ENCODE measurements around the gene ACTR1A.

The ACTR1A gene

DNA sequence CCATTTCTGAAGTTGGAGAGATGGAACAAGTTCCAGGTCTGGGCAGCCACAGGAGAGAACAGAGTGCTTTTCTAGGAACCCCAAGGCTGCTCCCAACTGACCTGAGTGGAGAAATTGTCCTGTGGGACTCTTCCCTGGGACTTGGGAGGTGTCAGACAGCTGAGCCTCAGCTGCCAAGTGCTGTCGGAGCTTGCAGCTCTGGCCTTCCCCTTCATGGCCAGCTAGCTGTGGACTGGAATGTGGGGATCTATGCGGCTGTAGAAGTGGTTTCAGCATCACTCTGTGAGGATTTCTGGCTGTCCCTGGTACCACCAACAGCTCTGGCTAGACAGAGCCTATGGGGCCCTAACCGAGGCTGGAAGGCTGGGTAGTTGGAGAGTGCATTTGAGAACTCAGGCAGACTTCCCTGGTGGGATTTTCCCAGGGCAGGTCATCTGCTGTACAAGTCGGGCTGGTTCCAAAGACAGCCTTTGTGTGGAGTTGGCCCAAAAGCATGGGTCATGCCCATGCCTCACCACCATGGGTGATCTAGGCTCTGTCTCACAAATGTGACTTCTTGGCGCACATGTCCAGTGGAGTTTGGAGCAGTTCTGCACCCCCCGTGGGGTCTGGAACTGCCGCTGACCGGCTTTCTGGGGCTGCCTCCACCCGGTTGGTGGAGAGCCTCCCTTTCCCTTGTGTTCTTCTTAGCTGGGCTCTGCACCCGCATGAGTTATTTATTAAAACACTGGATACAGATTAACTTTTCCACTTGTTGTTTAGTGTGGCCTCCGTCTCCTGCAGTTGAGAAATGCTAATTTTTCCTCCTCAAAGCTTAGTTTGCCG is 12.2 kb upstream of the ACTR1A start:
- Histone ChIP-seq H3K27ac (ENCODE audit: low read length) (no peak overlapping the region), H3K4me3 (ENCODE audit: low read length in 2 of 2) (no peak overlapping the region), H3K9ac (ENCODE audit: low read length in 2 of 2) (no peak overlapping the region), H3K36me3 (ENCODE audit: control insufficient read depth in 2 of 2, insufficient read depth in 2 of 2, low read length in 2 of 2) (peaks cover 15 to 16% of the 10 kb centered on the region in 2 donors), H3K27me3 (ENCODE audit: control insufficient read depth in 1 of 2, insufficient read depth in 2 of 2, low read length in 2 of 2) (no peaks in the 10 kb centered on the region), H3K9me3 (ENCODE audit: control insufficient read depth in 2 of 2, low read length in 2 of 2) (no peaks in the 10 kb centered on the region), H3K4me1 (ENCODE audit: control insufficient read depth, insufficient read depth, low read length) (peaks cover 5% of the 10 kb centered on the region)

DNA sequence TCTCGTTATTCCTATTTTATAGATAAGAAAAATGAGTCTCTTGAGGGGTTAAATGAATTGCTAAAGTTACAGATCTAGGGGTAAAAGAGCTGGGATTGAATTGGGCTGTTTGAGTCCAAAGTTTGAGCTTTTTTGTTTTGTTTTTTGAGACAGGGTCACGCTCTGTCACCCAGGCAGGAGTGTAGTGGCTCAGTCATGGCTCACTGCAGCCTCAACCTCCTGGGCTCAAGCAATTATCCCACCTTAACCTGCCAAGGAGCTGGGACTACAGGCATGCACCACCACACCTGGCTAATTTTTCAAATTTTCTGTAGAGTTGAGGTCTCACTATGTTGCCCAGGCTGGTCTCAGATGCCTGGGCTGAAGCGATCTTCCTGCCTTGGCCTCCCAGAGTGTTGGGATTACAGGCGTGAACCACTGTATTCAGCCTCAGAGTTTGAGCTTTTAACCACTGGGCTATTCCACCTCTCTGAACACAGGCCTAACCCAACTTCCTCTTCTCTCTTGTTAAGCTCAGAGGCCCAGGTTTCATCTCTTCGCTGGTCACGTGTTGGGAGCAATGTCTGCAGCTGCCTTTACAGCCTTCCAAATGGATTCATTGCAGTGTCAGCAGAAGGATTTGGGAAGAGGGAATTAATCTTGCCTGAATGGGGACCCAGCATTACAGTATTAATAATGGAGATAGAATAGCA is 9.2 kb upstream of the ACTR1A start:
- no peak overlapping the region for H3K9ac ChIP-seq (ENCODE audit: low read length in 2 of 2)
- no peak overlapping the region for H3K4me3 ChIP-seq (ENCODE audit: low read length in 2 of 2)
- no peak overlapping the region for H3K27ac ChIP-seq (ENCODE audit: low read length)
- H3K27me3 ChIP-seq (ENCODE audit: control insufficient read depth in 1 of 2, insufficient read depth in 2 of 2, low read length in 2 of 2): no peaks in the 10 kb centered on the region
- peaks cover 7% of the 10 kb centered on the region for H3K4me1 ChIP-seq (ENCODE audit: control insufficient read depth, insufficient read depth, low read length)
- H3K36me3 ChIP-seq (ENCODE audit: control insufficient read depth in 2 of 2, insufficient read depth in 2 of 2, low read length in 2 of 2): peaks cover 12 to 19% of the 10 kb centered on the region in 2 donors
- no peaks in the 10 kb centered on the region for H3K9me3 ChIP-seq (ENCODE audit: control insufficient read depth in 2 of 2, low read length in 2 of 2)

DNA sequence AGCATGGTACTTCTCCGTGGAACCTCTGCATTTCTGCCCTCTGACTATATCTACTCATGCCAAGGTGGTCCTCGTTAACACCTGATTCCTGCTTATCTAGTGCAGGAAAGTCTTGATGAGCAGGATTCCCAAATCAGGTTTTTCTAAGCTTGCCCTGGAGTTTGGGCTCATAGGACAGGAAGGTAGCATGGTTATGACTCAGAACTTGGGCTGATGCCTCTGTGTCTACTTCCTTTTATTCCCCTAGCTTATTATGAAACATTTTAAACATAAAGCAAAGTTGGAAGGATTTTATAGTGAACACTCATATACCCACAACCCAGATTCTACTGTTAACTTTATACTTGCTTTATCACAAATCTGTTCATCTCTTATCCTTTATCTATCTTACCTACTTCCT is 6.9 kb upstream of the ACTR1A start:
- H3K27ac ChIP-seq (ENCODE audit: low read length): no peak overlapping the region
- peaks cover 8 to 19% of the 10 kb centered on the region in 2 donors for H3K36me3 ChIP-seq (ENCODE audit: control insufficient read depth in 2 of 2, insufficient read depth in 2 of 2, low read length in 2 of 2)
- no peak overlapping the region for H3K9ac ChIP-seq (ENCODE audit: low read length in 2 of 2)
- no peaks in the 10 kb centered on the region for H3K9me3 ChIP-seq (ENCODE audit: control insufficient read depth in 2 of 2, low read length in 2 of 2)
- H3K4me3 ChIP-seq (ENCODE audit: low read length in 2 of 2): no peak overlapping the region
- H3K4me1 ChIP-seq (ENCODE audit: control insufficient read depth, insufficient read depth, low read length): peaks cover 14% of the 10 kb centered on the region
- H3K27me3 ChIP-seq (ENCODE audit: control insufficient read depth in 1 of 2, insufficient read depth in 2 of 2, low read length in 2 of 2): no peaks in the 10 kb centered on the region

DNA sequence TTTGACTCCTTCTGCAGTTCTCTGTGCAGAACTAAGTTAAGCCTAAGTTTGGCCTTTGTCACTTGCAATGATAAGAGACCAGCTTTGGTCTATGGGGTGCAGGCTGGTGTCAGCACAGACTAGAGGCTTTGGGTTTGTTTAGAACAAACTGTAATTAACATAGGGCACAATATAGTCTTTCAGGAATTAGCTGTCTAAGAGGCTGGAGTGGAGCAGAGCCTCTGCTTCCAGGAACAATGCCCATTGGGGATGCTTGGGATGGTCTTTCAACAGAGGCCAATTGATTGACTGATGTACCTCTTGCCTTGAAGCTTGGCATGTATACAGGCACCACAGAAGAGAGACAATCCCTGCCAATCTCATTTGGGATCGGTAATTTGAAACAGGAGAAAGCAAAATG is 6.0 kb upstream of the ACTR1A start:
- H3K9me3 ChIP-seq (ENCODE audit: control insufficient read depth in 2 of 2, low read length in 2 of 2): no peaks in the 10 kb centered on the region
- H3K4me1 ChIP-seq (ENCODE audit: control insufficient read depth, insufficient read depth, low read length): peaks cover 16% of the 10 kb centered on the region
- no peak overlapping the region for H3K9ac ChIP-seq (ENCODE audit: low read length in 2 of 2)
- no peak overlapping the region for H3K4me3 ChIP-seq (ENCODE audit: low read length in 2 of 2)
- H3K36me3 ChIP-seq (ENCODE audit: control insufficient read depth in 2 of 2, insufficient read depth in 2 of 2, low read length in 2 of 2): peaks cover 8 to 15% of the 10 kb centered on the region in 2 donors
- no peaks in the 10 kb centered on the region for H3K27me3 ChIP-seq (ENCODE audit: control insufficient read depth in 1 of 2, insufficient read depth in 2 of 2, low read length in 2 of 2)
- no peak overlapping the region for H3K27ac ChIP-seq (ENCODE audit: low read length)

DNA sequence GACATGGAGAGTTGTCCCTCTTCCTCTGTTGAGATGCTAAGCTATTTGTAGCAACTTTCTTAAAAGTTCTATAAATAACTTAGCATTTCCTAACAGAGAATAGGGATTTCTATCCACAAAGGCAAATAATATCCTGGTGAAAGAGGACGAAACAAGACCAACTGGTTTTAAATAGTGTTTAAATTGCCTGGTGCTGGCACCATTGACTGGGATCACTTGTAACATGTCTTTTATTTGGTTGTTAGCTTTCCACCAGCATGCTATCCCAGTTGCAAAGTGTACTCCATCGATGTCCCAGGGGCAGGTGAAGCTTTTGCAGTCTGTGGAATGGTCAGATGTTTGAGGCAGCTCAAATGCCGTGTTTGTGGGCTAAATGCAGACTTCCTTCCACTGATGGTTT is 5.0 kb upstream of the ACTR1A start:
- H3K27ac ChIP-seq (ENCODE audit: low read length): no peak overlapping the region
- H3K4me1 ChIP-seq (ENCODE audit: control insufficient read depth, insufficient read depth, low read length): peaks cover 19% of the 10 kb centered on the region
- H3K27me3 ChIP-seq (ENCODE audit: control insufficient read depth in 1 of 2, insufficient read depth in 2 of 2, low read length in 2 of 2): no peaks in the 10 kb centered on the region
- H3K4me3 ChIP-seq (ENCODE audit: low read length in 2 of 2): no peak overlapping the region
- H3K36me3 ChIP-seq (ENCODE audit: control insufficient read depth in 2 of 2, insufficient read depth in 2 of 2, low read length in 2 of 2): peaks cover 8 to 10% of the 10 kb centered on the region in 2 donors
- no peak overlapping the region for H3K9ac ChIP-seq (ENCODE audit: low read length in 2 of 2)
- no peaks in the 10 kb centered on the region for H3K9me3 ChIP-seq (ENCODE audit: control insufficient read depth in 2 of 2, low read length in 2 of 2)

DNA sequence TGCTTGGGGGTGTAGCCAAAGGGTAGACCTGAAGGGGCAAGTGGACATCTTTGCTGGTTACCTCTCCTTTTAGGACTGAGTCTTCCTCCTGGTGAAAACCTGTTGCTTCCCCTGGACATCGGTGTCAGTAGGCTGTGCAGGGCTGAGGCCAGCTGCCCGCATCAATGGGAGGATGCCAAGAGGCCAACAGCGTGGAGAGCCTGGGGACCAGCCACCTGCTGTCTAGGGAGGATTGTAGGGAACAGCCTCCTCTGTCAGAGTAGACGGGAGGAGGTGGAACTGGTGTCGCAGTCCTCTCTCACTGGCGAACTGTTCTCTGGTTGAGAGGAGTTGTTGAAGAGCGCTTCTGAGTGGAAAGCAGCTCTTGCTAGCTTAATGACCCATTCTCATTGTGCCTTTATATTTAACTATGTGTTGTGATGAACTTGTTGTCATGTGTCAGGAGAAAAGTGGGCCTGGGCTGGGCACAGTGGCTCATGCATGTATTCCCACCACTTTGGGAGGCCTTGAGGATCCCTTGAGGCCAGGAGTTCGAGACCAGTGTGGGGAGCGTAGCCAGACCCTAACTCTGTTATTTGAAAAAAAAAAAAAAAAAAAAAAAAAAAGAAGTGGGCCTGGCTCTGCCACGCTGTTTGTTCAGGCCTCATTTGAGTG is 3.1 kb upstream of the ACTR1A start:
- peaks cover 0 to 7% of the 10 kb centered on the region in 2 donors for H3K36me3 ChIP-seq (ENCODE audit: control insufficient read depth in 2 of 2, insufficient read depth in 2 of 2, low read length in 2 of 2)
- H3K27ac ChIP-seq (ENCODE audit: low read length): no peak overlapping the region
- H3K4me1 ChIP-seq (ENCODE audit: control insufficient read depth, insufficient read depth, low read length): peaks cover 30% of the 10 kb centered on the region
- no peaks in the 10 kb centered on the region for H3K9me3 ChIP-seq (ENCODE audit: control insufficient read depth in 2 of 2, low read length in 2 of 2)
- H3K9ac ChIP-seq (ENCODE audit: low read length in 2 of 2): peak overlapping the region in 1 of 2 donors; percentile 66
- peak overlapping the region; percentile 85 to 98 for H3K4me3 ChIP-seq (ENCODE audit: low read length in 2 of 2)
- no peaks in the 10 kb centered on the region for H3K27me3 ChIP-seq (ENCODE audit: control insufficient read depth in 1 of 2, insufficient read depth in 2 of 2, low read length in 2 of 2)

DNA sequence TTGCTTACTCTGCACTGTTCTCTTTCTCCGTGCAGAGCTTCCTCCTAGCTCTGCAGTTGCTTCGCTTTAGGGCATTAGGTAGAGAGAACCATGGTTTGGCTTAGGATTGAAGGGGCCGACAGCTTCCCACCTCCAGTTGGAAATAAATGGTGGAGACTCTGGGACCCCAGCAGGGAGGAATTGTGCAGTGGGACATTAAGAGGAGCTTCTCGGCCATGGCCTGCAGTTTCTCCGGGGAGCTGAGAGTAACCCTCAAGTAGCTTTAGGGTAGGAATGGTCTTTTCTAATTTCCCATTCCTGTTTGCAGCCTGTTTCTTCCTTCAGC is 2.4 kb upstream of the ACTR1A start:
- H3K4me1 ChIP-seq (ENCODE audit: control insufficient read depth, insufficient read depth, low read length): peaks cover 32% of the 10 kb centered on the region
- no peaks in the 10 kb centered on the region for H3K27me3 ChIP-seq (ENCODE audit: control insufficient read depth in 1 of 2, insufficient read depth in 2 of 2, low read length in 2 of 2)
- peak overlapping the region; percentile 85 to 98 for H3K4me3 ChIP-seq (ENCODE audit: low read length in 2 of 2)
- H3K9ac ChIP-seq (ENCODE audit: low read length in 2 of 2): peak overlapping the region; percentile 55 to 66
- H3K27ac ChIP-seq (ENCODE audit: low read length): no peak overlapping the region
- no peaks in the 10 kb centered on the region for H3K9me3 ChIP-seq (ENCODE audit: control insufficient read depth in 2 of 2, low read length in 2 of 2)
- H3K36me3 ChIP-seq (ENCODE audit: control insufficient read depth in 2 of 2, insufficient read depth in 2 of 2, low read length in 2 of 2): peaks cover 0 to 6% of the 10 kb centered on the region in 2 donors

DNA sequence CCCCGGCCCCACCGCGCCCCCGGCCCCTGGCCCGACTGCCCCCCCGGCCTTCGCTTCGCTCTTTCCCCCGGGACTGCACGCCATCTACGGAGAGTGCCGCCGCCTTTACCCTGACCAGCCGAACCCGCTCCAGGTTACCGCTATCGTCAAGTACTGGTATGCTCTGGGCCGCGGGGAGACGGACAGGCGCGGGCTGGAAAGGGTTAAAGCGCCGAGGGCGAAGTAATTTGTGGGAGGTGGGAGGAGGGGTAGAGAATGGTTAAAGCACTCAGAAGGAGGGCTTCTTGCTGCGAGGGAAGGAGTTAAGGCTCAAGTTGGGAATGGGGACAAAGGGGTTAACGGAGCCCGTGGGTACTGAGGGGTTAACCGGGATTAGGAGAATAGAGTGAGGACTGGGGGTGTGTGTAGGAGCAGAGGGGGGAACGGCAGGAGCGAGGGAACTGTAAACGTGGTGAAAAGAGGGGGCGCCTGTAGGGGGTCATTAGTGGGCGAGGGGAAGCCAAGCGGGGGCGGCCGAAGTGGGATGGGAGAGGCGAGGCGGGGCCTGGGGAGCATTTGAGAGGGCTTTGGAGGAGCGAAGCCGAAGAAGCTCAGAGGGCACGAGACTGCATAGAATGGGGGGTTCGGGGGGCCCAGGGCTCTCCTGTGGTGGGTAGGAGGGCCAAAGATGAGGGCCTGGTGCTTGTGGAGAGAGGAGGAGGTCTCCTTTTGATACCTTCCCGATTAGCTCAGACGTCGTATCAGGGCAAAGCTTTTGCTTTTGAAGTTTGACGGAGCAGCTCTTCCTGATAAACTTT is 1.9 kb upstream of the ACTR1A start:
- no peaks in the 10 kb centered on the region for H3K9me3 ChIP-seq (ENCODE audit: control insufficient read depth in 2 of 2, low read length in 2 of 2)
- H3K27ac ChIP-seq (ENCODE audit: low read length): peak overlapping the region; percentile 41
- H3K27me3 ChIP-seq (ENCODE audit: control insufficient read depth in 1 of 2, insufficient read depth in 2 of 2, low read length in 2 of 2): no peaks in the 10 kb centered on the region
- peaks cover 0 to 5% of the 10 kb centered on the region in 2 donors for H3K36me3 ChIP-seq (ENCODE audit: control insufficient read depth in 2 of 2, insufficient read depth in 2 of 2, low read length in 2 of 2)
- peak overlapping the region; percentile 85 to 98 for H3K4me3 ChIP-seq (ENCODE audit: low read length in 2 of 2)
- H3K4me1 ChIP-seq (ENCODE audit: control insufficient read depth, insufficient read depth, low read length): peaks cover 32% of the 10 kb centered on the region
- peak overlapping the region; percentile 66 to 79 for H3K9ac ChIP-seq (ENCODE audit: low read length in 2 of 2)

DNA sequence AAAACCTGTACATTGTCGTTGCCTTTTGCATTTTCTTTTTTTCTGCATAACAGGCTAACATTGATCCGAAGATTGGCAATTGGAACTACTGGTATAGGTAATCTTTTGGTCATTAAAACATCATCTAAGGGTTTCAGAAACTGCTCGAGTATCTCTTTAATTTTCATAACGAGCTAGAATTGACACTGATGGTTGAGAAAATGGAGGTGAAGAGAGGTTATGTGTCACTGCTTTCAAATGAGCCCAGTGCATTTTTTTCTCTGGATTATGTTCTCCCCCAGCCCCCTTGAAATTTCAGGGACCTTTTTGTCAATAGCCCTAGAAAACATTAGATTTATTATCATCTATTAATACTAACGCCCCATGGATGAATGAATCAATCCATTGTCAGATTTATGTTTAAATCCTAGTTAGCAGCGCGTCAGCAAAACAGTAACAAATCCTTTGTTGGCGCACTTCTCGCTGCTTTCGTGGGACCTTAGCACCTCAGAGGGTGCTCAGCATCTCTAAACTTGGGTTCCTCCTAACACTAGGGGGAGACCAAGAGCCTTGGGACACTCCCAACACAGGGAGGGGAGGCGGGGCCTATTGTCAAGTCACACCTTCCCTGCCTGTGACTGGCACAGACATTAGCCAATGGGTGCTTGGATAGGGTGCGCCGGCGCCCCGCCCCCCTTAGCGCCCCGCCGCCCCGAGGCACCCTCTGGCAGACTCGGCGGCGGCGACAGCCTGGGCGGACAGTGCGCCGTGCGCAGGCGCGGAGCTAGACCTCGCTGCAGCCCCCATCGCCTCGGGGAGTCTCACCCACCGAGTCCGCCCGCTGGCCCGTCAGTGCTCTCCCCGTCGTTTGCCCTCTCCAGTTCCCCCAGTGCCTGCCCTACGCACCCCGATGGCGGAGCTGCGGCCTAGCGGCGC is 1.0 kb upstream of the ACTR1A start, which contains the start of gene SUFU:
TSS of gene SUFU (plus strand) at position 709 of the 915 bp plus-strand sequence. CDS start at position 890, 181 bp downstream.
- Histone ChIP-seq H3K27ac (ENCODE audit: low read length) (peak within 1 kb of the TSS; percentile 89), H3K4me1 (ENCODE audit: control insufficient read depth, insufficient read depth, low read length) (peaks cover 29% of the 10 kb centered on the region), H3K36me3 (ENCODE audit: control insufficient read depth in 2 of 2, insufficient read depth in 2 of 2, low read length in 2 of 2) (no peaks in the 10 kb centered on the region), H3K9me3 (ENCODE audit: control insufficient read depth in 2 of 2, low read length in 2 of 2) (no peaks in the 10 kb centered on the region), H3K4me3 (ENCODE audit: low read length in 2 of 2) (peak within 1 kb of the TSS; percentile 91 to 98), H3K27me3 (ENCODE audit: control insufficient read depth in 1 of 2, insufficient read depth in 2 of 2, low read length in 2 of 2) (no peaks in the 10 kb centered on the region), H3K9ac (ENCODE audit: low read length in 2 of 2) (peak within 1 kb of the TSS; percentile 66 to 96)

Data from stomach smooth muscle (tissue), 2 donors.